Upper lobe of left lung (tissue), 4 donors: ENCODE measurements around the gene HAUS1.

Experiments used
- CTCF ChIP-seq, 6 experiments: fragments of 450-650 bp in 4 of 6; fragments of 200-600 bp in 2 of 6; sonication (generic) in 2 of 6; IDR thresholded peaks; one replicate each; pipeline ENCODE4 v1.5.1; 2016 to 2019; ENCODE audit warnings: antibody characterized with exemption in 6 of 6
- EP300 ChIP-seq, 4 donors: sonication (generic); formaldehyde crosslinking; IDR thresholded peaks; one replicate each; pipeline ENCODE4 v1.5.1; 2017; ENCODE audit warnings: antibody characterized with exemption in 4 of 4, control low read depth in 2 of 4
- POLR2A ChIP-seq, 4 donors: fragments of 450-650 bp; IDR thresholded peaks; one replicate each; pipeline ENCODE4 v1.5.1; 2016 to 2017; ENCODE audit warnings: antibody characterized with exemption in 4 of 4, mild to moderate bottlenecking in 2 of 4

DNA sequence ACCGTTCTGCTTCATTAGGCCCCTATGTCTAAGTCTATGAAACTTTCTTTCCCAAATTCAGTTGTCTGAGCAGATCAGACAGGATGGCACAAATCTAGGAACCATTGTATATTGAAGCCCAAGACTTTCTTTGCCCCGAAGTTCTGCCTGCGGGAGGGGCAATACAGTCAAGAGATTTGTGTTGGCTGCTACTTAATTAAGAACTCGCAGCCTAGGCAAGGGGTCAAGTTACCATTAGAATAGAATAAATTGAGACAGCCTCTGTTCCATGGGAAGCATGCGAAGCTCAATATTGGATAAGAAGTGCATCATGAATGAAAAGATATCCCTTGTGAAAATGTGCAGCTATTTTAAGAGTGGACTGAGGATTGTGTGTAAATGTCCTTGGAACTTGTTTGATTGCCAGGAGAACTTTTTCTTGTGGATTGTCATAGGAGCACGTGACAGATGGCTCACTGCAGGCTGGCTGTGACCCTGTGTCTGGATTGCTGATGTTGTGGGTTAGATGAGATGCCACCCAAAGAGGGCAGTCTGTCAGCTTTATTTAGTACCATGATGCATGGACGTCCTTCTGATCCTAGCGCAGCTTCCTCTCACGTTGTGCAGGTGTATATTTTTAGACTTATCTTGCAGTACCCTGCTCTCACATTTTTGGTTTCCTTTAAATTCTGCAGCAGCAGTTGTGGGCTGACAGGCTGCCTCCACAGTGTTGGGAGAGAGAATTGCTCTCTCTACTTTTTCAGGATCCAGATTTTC lies 30.9 kb downstream of the HAUS1 start:
- TF ChIP-seq CTCF (IDR thresholded peaks at IDR 0.05), result no peak
- no peak for TF ChIP-seq POLR2A (IDR thresholded peaks at IDR 0.05)
- TF ChIP-seq EP300 (IDR thresholded peaks at IDR 0.05), result no peak
